Stimulated activated CD4-positive, alpha-beta T cell treated with anti-CD3 and anti-CD28 coated beads, Interleukin-1b, Interleukin-23, amount 100 ng/mL, for 4 hours (primary cell): ENCODE measurements around the gene SLC16A2.

Experiments
- DNase-seq, 2 donors: peaks; one replicate each; pipeline ENCODE4 v3.0.0-alpha.2; 2020; ENCODE audit warnings: low read depth in 2 of 2

Gene SLC16A2

DNA sequence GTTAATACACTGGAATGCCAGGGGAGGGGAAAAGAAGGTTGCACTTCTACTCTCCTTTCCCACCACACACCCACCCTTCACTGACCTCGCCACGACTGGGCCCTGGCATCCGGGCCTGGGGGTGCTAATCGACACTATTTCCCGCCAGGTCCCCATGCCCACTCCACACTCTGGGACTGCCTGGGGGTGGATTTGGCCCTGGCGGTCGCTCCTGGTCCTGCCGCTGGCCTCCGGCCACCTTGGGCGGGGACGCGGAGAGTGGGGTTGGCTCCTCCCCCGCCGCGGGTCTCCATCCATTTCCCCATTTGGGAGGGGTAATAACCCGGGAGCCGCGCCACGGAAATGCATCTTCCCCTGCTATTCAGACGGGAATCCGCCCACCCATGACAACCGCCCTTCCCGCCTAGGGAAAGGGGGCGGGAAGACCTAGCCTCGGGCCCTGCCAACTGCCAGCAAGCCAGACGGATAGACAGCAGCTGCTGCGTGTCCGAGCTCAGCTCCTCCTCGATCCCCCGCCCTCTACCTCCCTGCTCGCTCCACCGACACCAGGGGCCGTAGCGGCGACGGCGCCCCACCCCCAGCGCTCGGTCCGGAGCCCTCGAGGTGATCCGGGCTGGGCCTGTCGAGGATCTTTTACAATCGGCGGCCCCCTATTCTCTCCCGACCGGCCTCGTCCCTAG, 115.0 kb downstream of the SLC16A2 start:
- DNase-seq = peak in 1 of 2 donors; percentile 8

DNA sequence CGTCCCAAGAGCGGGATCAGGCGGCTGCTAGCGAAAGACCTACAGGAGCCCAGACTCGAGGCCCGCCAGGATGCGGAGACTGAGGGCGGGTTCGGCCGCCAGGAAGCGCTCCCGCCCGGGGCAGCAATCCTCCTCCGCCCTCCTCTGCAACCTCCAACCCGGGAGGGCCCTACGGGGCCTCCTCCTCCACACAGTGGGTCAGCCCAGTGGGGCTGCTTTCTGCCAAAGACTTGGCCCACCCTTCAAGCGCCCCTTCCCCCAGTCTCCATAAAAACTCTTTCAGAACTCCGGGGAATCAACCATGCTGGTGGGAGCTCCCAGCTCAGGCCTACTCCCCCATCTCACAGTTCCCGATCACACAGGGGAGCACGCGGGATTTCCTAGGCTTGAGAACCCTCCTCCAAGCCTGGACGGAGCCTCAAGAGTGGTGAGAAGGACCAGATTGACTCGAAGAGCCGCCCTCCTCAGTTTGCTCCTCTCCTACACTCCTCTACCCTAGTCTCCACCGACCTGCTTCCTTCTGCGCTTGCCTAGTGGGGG, 115.6 kb downstream of the SLC16A2 start:
- no peak for DNase-seq

DNA sequence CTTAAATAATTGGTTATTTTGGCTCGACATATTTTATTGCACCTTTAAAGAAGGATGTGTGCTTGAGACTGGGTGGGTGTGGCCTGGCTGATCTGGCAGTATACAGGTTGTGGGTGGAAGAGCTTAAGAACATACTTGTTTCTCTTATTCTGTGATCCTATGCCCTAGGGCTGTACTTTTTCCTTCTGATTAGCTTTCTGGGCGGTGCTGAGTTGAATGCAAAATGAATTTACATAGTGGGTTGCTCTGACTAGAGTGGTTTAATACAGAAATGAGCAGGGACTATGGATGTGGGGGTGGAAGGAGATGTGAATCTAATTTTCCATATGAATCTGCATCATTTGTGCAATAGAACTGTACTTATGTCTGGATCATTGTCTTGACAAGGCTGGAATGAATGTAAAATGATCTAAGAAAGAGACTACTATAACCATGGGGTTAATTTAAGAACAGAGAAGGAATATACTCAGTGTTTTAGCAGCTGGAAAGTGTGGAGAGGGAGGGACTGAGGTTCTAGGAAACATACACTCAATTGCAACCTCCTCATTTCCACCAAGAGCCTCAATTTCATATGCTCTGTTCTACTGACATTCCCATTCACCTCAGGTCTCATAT, 119.4 kb downstream of the SLC16A2 start:
- no peak for DNase-seq

DNA sequence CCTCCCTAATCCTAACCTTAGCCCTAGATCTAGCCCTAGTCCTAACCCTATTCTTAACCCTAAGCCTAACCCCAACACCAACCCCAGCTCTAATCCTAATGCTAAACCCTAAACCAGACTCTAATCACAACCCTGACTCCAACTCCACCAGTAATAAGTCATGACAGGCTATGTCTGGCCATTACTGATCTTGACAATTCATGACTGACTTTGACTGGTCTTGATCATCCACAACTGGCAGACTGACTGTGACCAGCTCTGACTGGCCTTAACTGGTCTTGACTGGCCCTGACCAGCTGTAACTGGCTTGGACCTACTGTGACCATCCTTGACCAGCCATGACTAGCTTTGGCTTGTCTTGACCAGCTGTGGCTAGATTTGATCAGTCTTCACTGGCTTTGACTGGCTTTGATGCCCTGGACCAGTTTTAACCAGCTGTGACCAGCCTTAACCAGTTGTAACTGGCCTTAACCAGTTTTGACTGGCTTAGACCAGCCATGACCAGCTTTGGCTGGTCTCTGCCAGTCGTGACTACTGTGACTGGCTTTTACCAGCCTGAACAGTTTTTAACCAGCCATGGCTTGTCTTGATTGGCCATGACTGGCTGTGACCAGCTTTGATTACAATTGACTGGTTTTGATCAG, 124.7 kb downstream of the SLC16A2 start:
- DNase-seq = no peak

DNA sequence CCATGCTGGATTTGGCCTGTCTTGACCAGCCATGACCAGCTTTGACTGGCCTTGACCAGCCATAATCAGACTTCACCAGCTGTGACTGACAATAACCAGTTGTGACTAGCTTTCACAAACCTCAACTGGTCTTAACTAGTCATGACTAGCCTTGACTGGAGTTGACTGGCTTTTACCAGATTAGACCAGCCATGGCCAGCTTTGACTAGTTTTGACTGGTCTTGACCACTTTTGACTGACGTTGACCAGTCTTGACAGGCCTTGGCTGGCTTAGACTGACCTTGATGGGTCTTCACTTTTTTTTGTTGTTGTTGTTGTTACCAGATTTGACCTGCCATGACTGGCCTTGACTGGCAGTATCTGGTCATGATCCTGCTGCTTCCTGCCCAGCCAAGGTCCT, 125.7 kb downstream of the SLC16A2 start:
- no peak for DNase-seq

DNA sequence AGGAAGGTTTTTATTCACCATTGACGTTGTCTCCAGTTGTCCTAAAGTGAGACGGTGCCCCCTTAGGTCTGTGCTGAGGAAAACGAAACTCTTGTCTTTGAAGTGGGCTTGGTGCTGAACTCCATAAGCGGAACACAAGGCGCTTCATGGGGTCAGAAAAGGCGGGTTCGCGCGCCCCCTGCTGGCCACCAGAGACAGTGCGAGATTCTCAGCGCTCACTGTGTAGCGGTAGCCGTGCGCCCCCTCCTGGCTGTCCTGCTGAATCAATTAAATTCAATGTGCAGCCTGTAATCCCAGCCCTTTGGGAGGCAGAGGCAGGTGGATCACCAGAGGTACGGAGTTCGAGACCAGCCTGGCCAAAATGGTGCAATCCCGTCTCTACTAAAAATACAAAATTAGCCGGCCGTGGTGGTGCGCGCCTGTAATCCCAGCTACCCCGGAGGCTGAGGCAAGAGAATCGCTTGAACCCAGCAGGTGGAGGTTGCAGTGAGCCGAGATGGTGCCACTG, 129.1 kb downstream of the SLC16A2 start:
- DNase-seq = peak; percentile 79 to 88

DNA sequence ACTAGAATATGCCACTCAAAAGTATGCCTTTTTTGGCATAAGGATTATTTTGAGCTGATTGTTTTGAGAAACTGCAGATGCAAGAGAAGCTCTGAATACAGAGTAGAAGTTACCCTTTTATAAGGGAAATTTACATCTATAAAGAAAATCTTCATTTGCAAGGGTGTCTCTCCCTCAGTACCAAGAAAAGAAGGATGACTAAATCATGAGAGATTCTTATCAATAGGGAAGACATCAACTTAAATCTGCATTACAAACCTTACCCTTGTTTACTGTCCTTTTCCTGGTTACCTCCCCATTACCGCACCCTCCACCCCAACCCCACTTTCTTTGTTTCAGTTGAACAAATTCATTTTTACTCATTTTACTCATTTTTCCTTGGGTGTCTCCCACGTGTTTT, 130.6 kb downstream of the SLC16A2 start:
- DNase-seq = no peak

DNA sequence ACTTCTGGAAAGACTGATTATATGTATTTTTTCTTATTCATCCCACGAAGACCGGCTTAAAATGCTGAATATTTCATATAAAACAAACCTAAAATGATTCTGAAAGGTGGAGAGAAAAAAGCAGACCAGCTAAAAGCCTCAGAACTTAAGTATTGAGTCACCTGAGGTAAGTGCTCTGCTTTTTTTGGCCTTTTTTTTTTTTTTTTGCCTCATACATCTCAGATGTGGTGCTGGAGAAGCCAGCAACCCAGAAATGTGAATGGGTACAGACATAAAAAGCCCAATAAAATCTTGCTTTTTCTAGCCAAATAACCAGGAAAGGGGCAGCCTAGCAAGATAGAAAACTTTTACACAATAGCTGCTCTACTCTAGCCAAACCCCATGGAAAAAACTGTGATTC, 136.1 kb downstream of the SLC16A2 start:
- no peak for DNase-seq

DNA sequence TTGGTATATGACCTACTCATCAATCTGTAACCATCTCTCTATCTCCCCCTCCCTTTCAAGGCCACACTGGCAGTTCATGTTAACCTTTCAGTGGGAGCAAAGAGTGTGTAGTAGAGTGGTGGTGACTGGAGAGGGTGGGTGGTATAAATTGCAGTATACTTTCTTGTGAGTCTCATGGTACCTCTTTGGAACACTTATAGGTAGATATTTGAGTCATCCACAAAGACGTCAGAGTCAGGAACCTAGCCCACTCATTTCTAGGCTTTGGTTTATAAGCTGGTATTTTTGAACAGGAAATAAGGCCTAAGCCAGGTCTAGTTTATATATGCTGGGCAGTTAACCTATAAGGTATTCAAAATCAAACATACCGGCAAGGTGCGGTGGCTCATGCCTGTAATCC, 156.8 kb downstream of the SLC16A2 start:
- no peak for DNase-seq

DNA sequence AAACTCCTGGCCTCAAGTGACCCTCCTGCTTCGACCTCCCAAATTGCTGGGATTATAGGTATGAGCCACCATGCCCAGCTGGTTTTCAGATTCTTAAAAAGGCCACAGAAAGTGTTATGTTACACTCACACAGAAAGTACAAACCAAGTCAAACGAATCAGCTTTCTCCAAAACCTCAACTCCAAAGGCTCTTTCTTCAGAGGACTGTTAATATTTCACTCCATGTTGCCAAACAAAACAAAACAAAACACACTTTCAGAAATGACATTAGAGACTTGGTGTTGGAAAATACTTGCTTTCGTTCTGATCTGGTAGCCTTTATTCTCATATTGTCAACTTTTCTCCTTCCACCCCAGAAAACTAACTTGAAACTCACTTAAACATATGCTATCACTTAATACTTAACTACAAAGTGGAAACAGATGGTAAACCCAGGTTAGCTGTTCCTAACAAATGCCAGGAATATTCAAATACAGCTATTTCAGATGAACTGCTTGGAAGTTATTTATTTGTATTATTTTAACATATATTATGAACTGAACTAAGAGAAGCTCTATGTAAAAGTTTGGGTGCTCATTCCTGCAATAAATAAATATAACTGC, 158.4 kb downstream of the SLC16A2 start:
- no peak for DNase-seq
